K562 treated with DMSO at 1 percent for 12 hours (cell line): ENCODE data around the gene DSG2. TPM values are rescaled to one million over a fixed set of nuclear protein-coding genes. Genes with fewer than 3 reads are reported as not detected.

Experiments
- total RNA-seq: library from RNA; unstranded; fragments of 300-600 nt; gene quantifications from 2 replicates; pipeline ENCODE4 v1.2.3, GENCODE V29; 2022; ENCODE audit not compliant: insufficient read depth

The DSG2 gene
- total RNA-seq, result 7.7 and 35.5 TPM in 2 replicates

DNA sequence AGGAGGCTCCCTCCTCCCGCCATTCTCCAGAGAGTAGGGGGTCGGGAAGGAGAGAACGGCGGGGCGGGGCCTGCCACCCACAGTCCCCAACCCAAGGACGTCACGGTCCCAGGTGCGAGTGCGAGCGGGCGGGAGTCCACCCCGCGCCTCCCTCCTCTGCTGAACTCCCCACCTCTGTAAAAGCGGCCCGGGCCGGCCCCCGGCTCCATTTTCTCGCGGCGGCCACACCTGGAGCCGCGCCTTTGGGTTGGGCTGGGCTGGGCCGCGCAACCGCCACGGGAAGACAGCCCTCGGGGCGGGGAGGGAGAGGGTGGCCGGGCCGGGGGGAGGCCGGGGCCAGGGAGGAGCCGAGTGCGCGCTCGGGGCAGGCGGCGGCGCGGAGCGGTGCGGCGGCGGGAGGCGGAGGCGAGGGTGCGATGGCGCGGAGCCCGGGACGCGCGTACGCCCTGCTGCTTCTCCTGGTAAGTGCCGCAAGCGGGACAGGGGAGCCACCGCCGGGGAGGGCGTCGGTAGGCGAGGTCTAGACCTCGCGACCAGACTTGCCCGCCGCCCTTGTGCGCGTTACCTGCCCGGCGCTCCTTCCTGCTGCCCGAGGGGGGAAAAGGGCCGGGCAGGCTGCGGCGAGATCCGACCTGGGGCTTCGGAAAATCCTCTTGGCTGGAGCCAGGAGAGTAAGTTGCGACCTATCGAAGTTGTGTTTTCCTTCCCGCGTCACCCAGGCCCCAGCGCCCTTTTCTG, at the start of gene DSG2:
Gene DSG2 (plus strand): TSS at position 342 of the 738 bp plus-strand sequence. CDS start 75 bp downstream, at position 417.

GRCh38 chr18:31591628-31592027, 93.7 kb downstream of the DSG2 start, which contains the start of gene TTR:
TTR (plus strand) TSS chr18:31591877; CDS start chr18:31591903, 26 bp downstream.

Other genes with a start within 250 kb of the DSG2 start
- not detected in 2 replicates for gene DSG1, start 180.0 kb upstream of the DSG2 start, total RNA-seq
- gene DSG4, start 121.4 kb upstream of the DSG2 start, total RNA-seq, result not detected in 2 replicates
- gene DSG3, start 50.4 kb upstream of the DSG2 start, total RNA-seq, result 0.57 TPM in 1 of 2 replicates, not detected in the other
- not detected in 2 replicates for gene TTR, start 93.7 kb downstream of the DSG2 start, total RNA-seq
- gene B4GALT6, start 186.4 kb downstream of the DSG2 start, total RNA-seq, result 0.93 TPM in 1 of 2 replicates, not detected in the other